Sigmoid colon (tissue), 4 donors: Measurements from ENCODE around the gene SLC7A14.

Experiments
- EP300 ChIP-seq, 4 donors: sonication (generic); formaldehyde crosslinking; IDR thresholded peaks; one replicate each; pipeline ENCODE4 v1.6.1; 2017; ENCODE audit warnings: antibody characterized with exemption in 4 of 4
- POLR2A ChIP-seq, 2 donors: fragments of 450-650 bp; IDR thresholded peaks; one replicate each; pipeline ENCODE4 v1.6.1; 2016; ENCODE audit warnings: antibody characterized with exemption in 2 of 2, mild to moderate bottlenecking in 2 of 2, moderate library complexity in 2 of 2
- POLR2AphosphoS5 ChIP-seq, 4 donors: sonication (generic); formaldehyde crosslinking; IDR thresholded peaks; one replicate each; pipeline ENCODE4 v1.6.1; 2017; ENCODE audit warnings: antibody characterized with exemption in 4 of 4
- TF ChIP-seq, protein P1 (sequence below), 4 experiments: fragments of 450-650 bp in 3 of 4; fragments of 200-600 bp in 1 of 4; IDR thresholded peaks; one replicate each; pipeline ENCODE4 v1.5.1; 2016 to 2019; ENCODE audit warnings: antibody characterized with exemption in 4 of 4, mild to moderate bottlenecking in 3 of 4, moderate library complexity in 2 of 4

DNA sequence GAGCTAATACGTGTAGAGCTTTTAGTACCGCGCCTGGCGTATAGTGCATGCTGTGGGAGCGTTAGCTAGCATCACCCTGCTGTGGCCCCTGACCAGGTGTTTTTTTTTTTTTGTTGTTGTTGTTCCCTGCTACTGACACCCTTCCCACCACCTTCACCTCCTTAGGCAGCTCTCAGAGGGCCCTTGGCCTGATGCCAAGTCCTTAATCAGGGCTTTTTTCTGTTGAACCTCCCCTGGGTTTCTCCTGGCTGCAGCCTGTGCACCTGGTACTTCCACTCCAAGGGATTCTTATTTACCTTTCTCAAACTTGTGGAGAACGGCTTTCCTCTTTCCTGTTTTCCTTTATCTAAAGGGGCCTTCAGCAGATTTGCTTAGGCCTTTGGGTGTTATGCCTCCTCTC, 53.3 kb downstream of the SLC7A14 start:
- TF ChIP-seq EP300 (IDR thresholded peaks at IDR 0.05) (no peak), POLR2A (IDR thresholded peaks at IDR 0.05) (no peak), POLR2AphosphoS5 (IDR thresholded peaks at IDR 0.05) (no peak)
- TF ChIP-seq, protein P1, sequence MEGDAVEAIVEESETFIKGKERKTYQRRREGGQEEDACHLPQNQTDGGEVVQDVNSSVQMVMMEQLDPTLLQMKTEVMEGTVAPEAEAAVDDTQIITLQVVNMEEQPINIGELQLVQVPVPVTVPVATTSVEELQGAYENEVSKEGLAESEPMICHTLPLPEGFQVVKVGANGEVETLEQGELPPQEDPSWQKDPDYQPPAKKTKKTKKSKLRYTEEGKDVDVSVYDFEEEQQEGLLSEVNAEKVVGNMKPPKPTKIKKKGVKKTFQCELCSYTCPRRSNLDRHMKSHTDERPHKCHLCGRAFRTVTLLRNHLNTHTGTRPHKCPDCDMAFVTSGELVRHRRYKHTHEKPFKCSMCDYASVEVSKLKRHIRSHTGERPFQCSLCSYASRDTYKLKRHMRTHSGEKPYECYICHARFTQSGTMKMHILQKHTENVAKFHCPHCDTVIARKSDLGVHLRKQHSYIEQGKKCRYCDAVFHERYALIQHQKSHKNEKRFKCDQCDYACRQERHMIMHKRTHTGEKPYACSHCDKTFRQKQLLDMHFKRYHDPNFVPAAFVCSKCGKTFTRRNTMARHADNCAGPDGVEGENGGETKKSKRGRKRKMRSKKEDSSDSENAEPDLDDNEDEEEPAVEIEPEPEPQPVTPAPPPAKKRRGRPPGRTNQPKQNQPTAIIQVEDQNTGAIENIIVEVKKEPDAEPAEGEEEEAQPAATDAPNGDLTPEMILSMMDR (IDR thresholded peaks at IDR 0.05) = no peak
